Mesendoderm (in vitro differentiated cells): Measurements from ENCODE around the gene PGD.

Experiments
- DNase-seq: peaks from one replicate; pipeline ENCODE4 v3.0.0; 2013
- H2AK5ac ChIP-seq: 2 replicates; pipeline ENCODE4 v1.6.1; 2013; ENCODE audit warnings: low read length, inconsistent platforms
- H2BK120ac ChIP-seq: 2 replicates; pipeline ENCODE4 v1.6.1; 2013; ENCODE audit warnings: low read depth, mild to moderate bottlenecking, low read length, moderate library complexity, mixed read lengths
- H2BK15ac ChIP-seq: replicated peaks from 2 replicates; pipeline ENCODE4 v1.6.1; 2013; ENCODE audit warnings: low read depth, mild to moderate bottlenecking, moderate library complexity
- H2BK5ac ChIP-seq: 2 replicates; pipeline ENCODE4 v1.6.1; 2013; ENCODE audit warnings: low read length, inconsistent platforms
- H3K18ac ChIP-seq: 2 replicates; pipeline ENCODE4 v1.6.1; 2013; ENCODE audit warnings: mild to moderate bottlenecking, low read length, mixed read lengths
- H3K23ac ChIP-seq: one replicate; pipeline ENCODE4 v1.6.1; 2013; ENCODE audit warnings: low read length
- H3K27ac ChIP-seq: 2 replicates; pipeline ENCODE4 v1.5.1; 2013; ENCODE audit warnings: low read depth, mild to moderate bottlenecking, inconsistent platforms, low read length, moderate library complexity
- H3K27me3 ChIP-seq: 2 replicates; pipeline ENCODE4 v1.6.1; 2013; ENCODE audit warnings: low read length, control low read depth, mild to moderate bottlenecking, inconsistent platforms; ENCODE audit not compliant: insufficient read depth, poor library complexity
- H3K36me3 ChIP-seq: 2 replicates; pipeline ENCODE4 v1.6.1; 2013; ENCODE audit warnings: low read length, inconsistent platforms; ENCODE audit not compliant: control insufficient read depth, insufficient read depth
- H3K4ac ChIP-seq: one replicate; pipeline ENCODE4 v1.6.1; 2013; ENCODE audit warnings: low read depth, mild to moderate bottlenecking, low read length, moderate library complexity
- H3K4me1 ChIP-seq: 2 replicates; pipeline ENCODE4 v1.6.1; 2013; ENCODE audit warnings: low read depth, low read length, inconsistent platforms; ENCODE audit not compliant: control insufficient read depth
- H3K4me2 ChIP-seq: 2 replicates; pipeline ENCODE4 v1.6.1; 2013; ENCODE audit warnings: low read length
- H3K4me3 ChIP-seq: 2 replicates; pipeline ENCODE4 v1.5.1; 2013; ENCODE audit warnings: mild to moderate bottlenecking, low read length
- H3K56ac ChIP-seq: one replicate; pipeline ENCODE4 v1.6.1; 2013; ENCODE audit warnings: low read length
- H3K79me1 ChIP-seq: 2 replicates; pipeline ENCODE4 v1.6.1; 2013; ENCODE audit warnings: low read length, inconsistent platforms
- H3K79me2 ChIP-seq: 2 replicates; pipeline ENCODE4 v1.6.1; 2013; ENCODE audit warnings: mild to moderate bottlenecking, low read length; ENCODE audit not compliant: control insufficient read depth, insufficient read depth
- H3K9ac ChIP-seq: 2 replicates; pipeline ENCODE4 v1.6.1; 2013; ENCODE audit warnings: low read length, inconsistent platforms
- H4K5ac ChIP-seq: one replicate; pipeline ENCODE4 v1.6.1; 2013; ENCODE audit warnings: low read length
- H4K8ac ChIP-seq: one replicate; pipeline ENCODE4 v1.6.1; 2013; ENCODE audit warnings: low read depth, mild to moderate bottlenecking, control low read depth, low read length, moderate library complexity
- WGBS: extraction: QIAGEN DNeasy Blood & Tissue Kit; methylation state at CpG from one replicate; pipeline ENCODE4 v1.1.7; 2013; ENCODE audit warnings: low lambda C conversion rate, missing lambda C conversion rate; ENCODE audit not compliant: insufficient coverage; ENCODE audit errors: extremely low coverage; 5-methylcytosine and 5-hydroxymethylcytosine counted together

Gene PGD

GRCh38 chr1:10459184-10459583, 60.3 kb downstream of the PGD start:
- H3K9ac ChIP-seq: no peak overlapping the region
- H3K36me3 ChIP-seq: peaks cover 11% of the 10 kb centered on the region
- H3K79me1 ChIP-seq: no peaks in the 10 kb centered on the region
- no peaks in the 10 kb centered on the region for H3K79me2 ChIP-seq
- no peak overlapping the region for H4K5ac ChIP-seq
- no peaks in the 10 kb centered on the region for H3K27me3 ChIP-seq
- H4K8ac ChIP-seq: no peak overlapping the region
- no peaks in the 10 kb centered on the region for H3K4me1 ChIP-seq
- H3K18ac ChIP-seq: no peak overlapping the region
- DNase-seq: peak; percentile 73
- no peak overlapping the region for H3K27ac ChIP-seq
- no CpG with 5 or more reads among the region's 3 CpGs for WGBS
- no peak overlapping the region for H3K4me3 ChIP-seq
- H2BK120ac ChIP-seq: no peak overlapping the region
- H2AK5ac ChIP-seq: no peak overlapping the region
- no peak overlapping the region for H2BK5ac ChIP-seq
- H3K4me2 ChIP-seq: no peak overlapping the region
- H3K4ac ChIP-seq: no peak overlapping the region
- no peak overlapping the region for H3K23ac ChIP-seq
- no peak overlapping the region for H2BK15ac ChIP-seq
- no peak overlapping the region for H3K56ac ChIP-seq

DNA sequence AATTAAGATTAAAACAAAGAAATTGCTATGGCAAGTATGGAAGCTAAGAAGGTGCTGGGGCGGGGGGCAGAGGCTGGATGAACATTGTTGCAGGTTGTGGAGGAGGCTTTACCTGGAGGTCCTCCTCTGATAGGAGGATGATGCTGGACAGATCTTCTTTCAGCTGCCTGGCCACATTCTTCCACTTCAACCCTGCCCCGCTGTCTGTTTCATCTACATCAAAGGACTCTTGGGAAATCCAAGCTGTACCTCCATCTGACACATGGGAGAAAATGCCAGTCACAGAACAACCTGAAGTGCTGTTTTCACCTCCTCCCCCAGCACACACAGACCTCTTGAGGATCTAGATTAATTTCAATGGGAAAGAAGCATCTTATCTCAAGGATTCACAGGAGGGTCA, 68.2 kb downstream of the PGD start:
- peaks cover 16% of the 10 kb centered on the region for H3K36me3 ChIP-seq
- no CpG with 5 or more reads among the region's 2 CpGs for WGBS
- no peak overlapping the region for H2BK15ac ChIP-seq

GRCh38 chr1:10470043-10470442, 71.2 kb downstream of the PGD start:
- WGBS: no CpG with 5 or more reads among the region's 4 CpGs
- Histone ChIP-seq H3K79me1 (peaks cover 3% of the 10 kb centered on the region), H2BK120ac (no peak overlapping the region), H3K23ac (no peak overlapping the region), H2BK5ac (no peak overlapping the region), H3K4me1 (peaks cover 2% of the 10 kb centered on the region), H3K27ac (no peak overlapping the region), H3K9ac (no peak overlapping the region), H3K27me3 (no peaks in the 10 kb centered on the region), H3K18ac (no peak overlapping the region), H3K4ac (no peak overlapping the region), H4K8ac (no peak overlapping the region), H3K56ac (no peak overlapping the region), H3K4me3 (no peak overlapping the region), H3K79me2 (peaks cover 10% of the 10 kb centered on the region), H2AK5ac (no peak overlapping the region), H3K36me3 (peaks cover 8% of the 10 kb centered on the region), H3K4me2 (no peak overlapping the region), H4K5ac (no peak overlapping the region), H2BK15ac (no peak overlapping the region)
- DNase-seq: no peak

More for the DNA sequence above, 68.2 kb downstream of the PGD start:
- peaks cover 2% of the 10 kb centered on the region for H3K4me1 ChIP-seq
- H3K4me3 ChIP-seq: no peak overlapping the region
- peaks cover 10% of the 10 kb centered on the region for H3K79me2 ChIP-seq
- no peak overlapping the region for H3K4me2 ChIP-seq
- H3K79me1 ChIP-seq: peaks cover 3% of the 10 kb centered on the region
- H3K4ac ChIP-seq: no peak overlapping the region
- no peak overlapping the region for H3K27ac ChIP-seq
- H4K8ac ChIP-seq: no peak overlapping the region
- no peak for DNase-seq
- H3K56ac ChIP-seq: no peak overlapping the region
- H3K9ac ChIP-seq: no peak overlapping the region
- no peaks in the 10 kb centered on the region for H3K27me3 ChIP-seq
- H2BK5ac ChIP-seq: no peak overlapping the region
- H2AK5ac ChIP-seq: no peak overlapping the region
- H3K18ac ChIP-seq: no peak overlapping the region
- H3K23ac ChIP-seq: no peak overlapping the region
- H2BK120ac ChIP-seq: no peak overlapping the region
- no peak overlapping the region for H4K5ac ChIP-seq
